ENCODE data around the gene KRT85.

KRT85 gene

GRCh38 chr12:52323001-52323400, 44.3 kb downstream of the KRT85 start:
- no peak for DNase-seq

- no peak for DNase-seq
Measured at GRCh38 chr12:52322069-52322468, 45.2 kb downstream of the KRT85 start.

- DNase-seq, result no peak
Measured at GRCh38 chr12:52321418-52321817, 45.9 kb downstream of the KRT85 start.

- no peak for DNase-seq
Measured at GRCh38 chr12:52320784-52321400, 46.4 kb downstream of the KRT85 start, which contains the start of gene KRT83. KRT83 (minus strand) TSS chr12:52321398; CDS start chr12:52321335, 63 bp downstream.

- DNase-seq, result no peak
Measured at GRCh38 chr12:52319097-52319496, 48.2 kb downstream of the KRT85 start.

- DNase-seq, result no peak
Measured at GRCh38 chr12:52318241-52318990, 48.9 kb downstream of the KRT85 start.

GRCh38 chr12:52317468-52318052, 49.7 kb downstream of the KRT85 start:
- DNase-seq, result no peak

- DNase-seq, result no peak
Measured at GRCh38 chr12:52316701-52317100, 50.6 kb downstream of the KRT85 start.

GRCh38 chr12:52316290-52316689, 51.0 kb downstream of the KRT85 start:
- no peak for DNase-seq

- peak; percentile 42 for DNase-seq
Measured at GRCh38 chr12:52315721-52316120, 51.6 kb downstream of the KRT85 start.

GRCh38 chr12:52314511-52314910, 52.8 kb downstream of the KRT85 start:
- no peak for DNase-seq

GRCh38 chr12:52313926-52314325, 53.4 kb downstream of the KRT85 start:
- DNase-seq, result no peak

- DNase-seq, result no peak
Measured at GRCh38 chr12:52313461-52313860, 53.8 kb downstream of the KRT85 start.

GRCh38 chr12:52312086-52312485, 55.2 kb downstream of the KRT85 start:
- no peak for DNase-seq

GRCh38 chr12:52311285-52311648, 56.0 kb downstream of the KRT85 start:
- DNase-seq, result no peak

- no peak for DNase-seq
Measured at GRCh38 chr12:52310622-52311284, 56.5 kb downstream of the KRT85 start.
